GM12864 (cell line): ENCODE data around the gene SKOR1.

Experiments
- DNase-seq: peaks from one replicate; pipeline ENCODE4 v3.0.0-alpha.2; 2011; ENCODE audit warnings: low read depth
- H3K4me3 ChIP-seq: 2 replicates; pipeline ENCODE4 v1.5.1; 2011; ENCODE audit warnings: mild to moderate bottlenecking, low read depth, low read length, control low read depth
- TF ChIP-seq, protein P1 (sequence below): IDR thresholded peaks from 2 replicates; pipeline ENCODE4 v1.5.1; 2011; ENCODE audit warnings: low read depth, mild to moderate bottlenecking, moderate library complexity, low read length, control low read depth, inconsistent platforms; ENCODE audit errors: missing control alignments

The SKOR1 gene

GRCh38 chr15:67779549-67780111, 45.7 kb upstream of the SKOR1 start:
- no peak for DNase-seq

DNA sequence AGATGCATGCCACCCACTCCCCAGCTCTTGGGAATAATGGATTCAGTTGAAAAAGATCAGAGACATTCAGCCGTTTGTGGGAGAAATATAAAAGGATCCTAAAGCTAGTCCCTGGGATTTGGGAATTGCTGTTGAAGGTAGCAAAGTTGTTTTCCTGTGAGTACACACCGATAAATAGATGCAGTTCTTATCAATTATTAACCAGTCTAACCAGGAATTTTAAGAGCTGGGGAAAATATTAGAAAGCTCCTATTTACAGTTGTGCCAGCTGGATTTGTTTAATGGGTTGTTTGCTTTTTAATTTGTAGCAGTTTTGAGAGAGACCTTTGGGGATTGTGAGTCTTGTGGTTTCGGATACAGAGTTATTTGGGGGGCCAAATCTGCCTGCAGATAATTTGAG, 44.2 kb upstream of the SKOR1 start:
- no peak overlapping the region for H3K4me3 ChIP-seq
- TF ChIP-seq, protein P1, sequence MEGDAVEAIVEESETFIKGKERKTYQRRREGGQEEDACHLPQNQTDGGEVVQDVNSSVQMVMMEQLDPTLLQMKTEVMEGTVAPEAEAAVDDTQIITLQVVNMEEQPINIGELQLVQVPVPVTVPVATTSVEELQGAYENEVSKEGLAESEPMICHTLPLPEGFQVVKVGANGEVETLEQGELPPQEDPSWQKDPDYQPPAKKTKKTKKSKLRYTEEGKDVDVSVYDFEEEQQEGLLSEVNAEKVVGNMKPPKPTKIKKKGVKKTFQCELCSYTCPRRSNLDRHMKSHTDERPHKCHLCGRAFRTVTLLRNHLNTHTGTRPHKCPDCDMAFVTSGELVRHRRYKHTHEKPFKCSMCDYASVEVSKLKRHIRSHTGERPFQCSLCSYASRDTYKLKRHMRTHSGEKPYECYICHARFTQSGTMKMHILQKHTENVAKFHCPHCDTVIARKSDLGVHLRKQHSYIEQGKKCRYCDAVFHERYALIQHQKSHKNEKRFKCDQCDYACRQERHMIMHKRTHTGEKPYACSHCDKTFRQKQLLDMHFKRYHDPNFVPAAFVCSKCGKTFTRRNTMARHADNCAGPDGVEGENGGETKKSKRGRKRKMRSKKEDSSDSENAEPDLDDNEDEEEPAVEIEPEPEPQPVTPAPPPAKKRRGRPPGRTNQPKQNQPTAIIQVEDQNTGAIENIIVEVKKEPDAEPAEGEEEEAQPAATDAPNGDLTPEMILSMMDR: no peak
- DNase-seq: no peak

More at GRCh38 chr15:67779549-67780111, 45.7 kb upstream of the SKOR1 start:
- TF ChIP-seq, protein P1: no peak
- H3K4me3 ChIP-seq: no peak overlapping the region

- TF ChIP-seq, protein P1: no peak
- no peak for DNase-seq
- H3K4me3 ChIP-seq: no peak overlapping the region
These were observed 43.2 kb upstream of the SKOR1 start for GRCh38 chr15:67781907-67782690.

GRCh38 chr15:67782691-67782991, 42.7 kb upstream of the SKOR1 start:
- TF ChIP-seq, protein P1: no peak
- no peak overlapping the region for H3K4me3 ChIP-seq
- DNase-seq: no peak

- H3K4me3 ChIP-seq: no peak overlapping the region
- TF ChIP-seq, protein P1: peak; percentile 72
- peak; percentile 76 for DNase-seq
These were observed 42.0 kb upstream of the SKOR1 start for GRCh38 chr15:67783303-67783702.

DNA sequence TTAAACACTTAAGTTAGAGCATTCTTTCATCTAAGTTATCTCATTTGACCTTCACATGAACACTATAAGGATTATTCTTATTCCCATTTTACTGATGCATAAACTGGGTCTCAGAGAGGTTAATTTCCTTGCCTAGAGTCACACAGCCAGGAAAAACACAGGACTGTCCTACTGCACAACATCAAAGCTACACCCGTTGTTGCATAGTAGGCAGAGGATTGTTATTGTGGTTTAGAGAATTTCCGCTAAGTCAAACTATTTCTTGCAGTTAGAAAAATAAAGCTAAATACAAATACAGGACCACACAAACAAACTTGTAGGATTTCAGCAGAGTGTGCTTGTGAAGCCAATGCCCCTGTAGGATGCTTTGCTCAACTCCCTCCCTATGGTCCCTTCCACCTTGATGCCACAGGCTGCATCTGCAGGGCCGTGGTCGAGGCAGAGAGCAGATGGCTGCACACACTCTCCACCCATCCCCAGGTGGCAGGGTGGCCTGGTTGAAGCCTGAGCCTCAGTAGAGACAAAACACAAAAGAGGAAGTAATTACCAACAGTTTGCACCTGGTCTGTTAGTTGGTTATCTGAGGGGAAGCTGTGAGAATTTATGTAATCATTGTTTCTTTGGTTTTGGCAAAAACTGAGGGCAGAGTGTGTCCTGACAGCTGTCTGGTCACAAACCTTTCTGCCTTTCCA, 41.1 kb upstream of the SKOR1 start:
- H3K4me3 ChIP-seq: no peak overlapping the region
- TF ChIP-seq, protein P1: no peak
- peak; percentile 73 for DNase-seq
